Spleen (tissue), 11 donors: ENCODE data around the gene IKBKE. TPM values are rescaled to one million over a fixed set of nuclear protein-coding genes. Genes with fewer than 3 reads are reported as not detected.

Experiments
- DNase-seq: peaks from one replicate; pipeline ENCODE4 v3.0.0-alpha.2; 2020
- H3K27ac ChIP-seq, 8 donors: fragments of 200-600 bp; sonication (generic) in 7 of 8; 1 replicate in 4 of 8; 2 replicates in 4 of 8; pipeline versions ENCODE4 v1.5.0 to v1.8.0; 2016 to 2021; ENCODE audit warnings: inconsistent platforms in 4 of 8, mild to moderate bottlenecking in 4 of 8, moderate library complexity in 1 of 8
- H3K27me3 ChIP-seq, 7 donors: fragments of 200-600 bp; sonication (generic) in 6 of 7; replicated peaks in 1 of 7; 1 replicate in 4 of 7; 2 replicates in 3 of 7; pipeline versions ENCODE4 v1.5.0 to v1.8.0; 2016 to 2021; ENCODE audit warnings: inconsistent platforms in 3 of 7, mild to moderate bottlenecking in 1 of 7
- H3K36me3 ChIP-seq, 6 donors: fragments of 200-600 bp; sonication (generic) in 5 of 6; 1 replicate in 4 of 6; 2 replicates in 2 of 6; pipeline versions ENCODE4 v1.5.0 to v1.8.0; 2016 to 2021; ENCODE audit warnings: inconsistent platforms in 2 of 6
- H3K4me1 ChIP-seq, 6 donors: fragments of 200-600 bp; sonication (generic) in 5 of 6; 1 replicate in 3 of 6; 2 replicates in 3 of 6; pipeline versions ENCODE4 v1.5.0 to v1.8.0; 2016 to 2021; ENCODE audit warnings: inconsistent platforms in 3 of 6
- H3K4me3 ChIP-seq, 8 donors: fragments of 200-600 bp; sonication (generic) in 7 of 8; 1 replicate in 4 of 8; 2 replicates in 4 of 8; pipeline versions ENCODE4 v1.5.0 to v1.8.0; 2016 to 2021; ENCODE audit warnings: inconsistent platforms in 4 of 8, mild to moderate bottlenecking in 4 of 8, moderate library complexity in 2 of 8
- H3K9me3 ChIP-seq, 8 donors: fragments of 200-600 bp; sonication (generic) in 7 of 8; 1 replicate in 4 of 8; 2 replicates in 4 of 8; pipeline versions ENCODE4 v1.5.0 to v1.8.0; 2016 to 2021; ENCODE audit warnings: inconsistent platforms in 4 of 8
- POLR2A ChIP-seq, 3 donors: fragments of 450-650 bp; IDR thresholded peaks; one replicate each; pipeline ENCODE4 v1.5.1; 2017; ENCODE audit warnings: antibody characterized with exemption in 3 of 3, mild to moderate bottlenecking in 1 of 3
- POLR2AphosphoS5 ChIP-seq, 3 donors: sonication (generic); formaldehyde crosslinking; IDR thresholded peaks; one replicate each; pipeline ENCODE4 v1.5.1; 2017; ENCODE audit warnings: antibody characterized with exemption in 3 of 3
- WGBS, 5 donors: extraction: QIAGEN DNeasy Blood & Tissue Kit in 3 of 5; methylation state at CpG; one replicate each; pipeline versions ENCODE4 v1.1.5 to v1.1.7; 2013 to 2018; 5-methylcytosine and 5-hydroxymethylcytosine counted together
- intact Hi-C: fragments of 100-400 bp; cut with DNase I; formaldehyde crosslinking; loops from one replicate; pipeline ENCODE4 v1.15.0; 2023; ENCODE audit warnings: low total_unique reads
- polyA plus RNA-seq, 3 donors: library from polyadenylated mRNA; stranded (reverse); fragments of 200-250 nt; gene quantifications; one replicate each; pipeline ENCODE4 v1.2.1, GENCODE V29; 2013
- total RNA-seq, 7 donors: library from RNA; depleted of rRNA in 3 of 7; stranded (reverse); fragments of >200 nt in 3 of 7; fragmentation: NEBNext Ultra II Directional in 4 of 7; extraction: Animal tissue kit (Norgen Biotek cat#: 25700) in 4 of 7; gene quantifications; one replicate each; pipeline versions ENCODE4 v1.1.0 to v1.2.1, GENCODE V29; 2016 to 2021
- TF ChIP-seq, protein P1 (sequence below), 11 experiments: fragments of 200-600 bp in 7 of 11; fragments of 450-650 bp in 4 of 11; sonication (generic) in 4 of 11; IDR thresholded peaks in 8 of 11; conservative IDR thresholded peaks in 3 of 11; 1 replicate in 7 of 11; 2 replicates in 4 of 11; pipeline versions ENCODE4 v1.4.0 to v1.8.0; 2016 to 2021; ENCODE audit warnings: antibody characterized with exemption in 11 of 11, inconsistent platforms in 4 of 11, mild to moderate bottlenecking in 1 of 11
- donor health status: healthy with polysubstance abuse.
- donor health status: DM: no; HTN: no; CAD: no; lungs with moderate emphysema.
- donor health status: DM: no; HTN: no; CAD: no.
- donor health status: Bipolar disorder and iron deficiency.
- donor health status: healthy.
- donor health status: DM: no; HTN: no; CAD: no.
- donor health status: DM: yes; HTN: yes; CAD: no.

IKBKE gene
- total and polyA plus RNA-seq, 10 donors, result 11.3 to 37.3 (median 29.7) TPM

DNA sequence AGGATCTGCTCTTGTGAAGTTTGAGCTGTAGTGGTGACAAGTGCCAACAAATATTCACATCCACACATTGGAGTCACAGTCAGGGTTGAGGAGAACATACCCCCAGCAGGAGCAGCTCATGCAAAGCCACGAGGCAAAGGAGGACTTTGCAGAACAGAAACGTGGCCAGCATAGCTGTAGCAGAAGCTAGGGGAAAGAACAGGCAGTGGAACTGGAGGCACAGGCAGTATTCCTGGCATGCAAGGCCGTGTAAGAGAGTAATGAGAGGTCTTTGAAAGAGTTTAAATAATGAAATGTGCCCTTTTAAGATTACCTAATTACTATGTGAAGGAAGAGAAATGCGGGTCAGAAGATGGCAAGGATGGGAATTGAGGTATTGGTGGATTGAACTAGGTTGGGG is 40.9 kb upstream of the IKBKE start:
- Histone ChIP-seq H3K4me1 (peaks cover 0 to 18% (median 9%) of the 10 kb centered on the region in 6 donors), H3K27ac (peak overlapping the region in 6 of 8 donors; percentile 11 to 62 (median 36)), H3K36me3 (peaks cover 0 to 99% (median 28%) of the 10 kb centered on the region in 6 donors), H3K9me3 (no peaks in the 10 kb centered on the region), H3K4me3 (no peak overlapping the region), H3K27me3 (no peaks in the 10 kb centered on the region)
- WGBS, 5 donors, result 78 to 87% (median 86%) methylated on average over 4 of the region's 4 CpGs
- TF ChIP-seq POLR2AphosphoS5 (IDR thresholded peaks at IDR 0.05) (no peak), POLR2A (IDR thresholded peaks at IDR 0.05) (no peak)
- TF ChIP-seq, protein P1, sequence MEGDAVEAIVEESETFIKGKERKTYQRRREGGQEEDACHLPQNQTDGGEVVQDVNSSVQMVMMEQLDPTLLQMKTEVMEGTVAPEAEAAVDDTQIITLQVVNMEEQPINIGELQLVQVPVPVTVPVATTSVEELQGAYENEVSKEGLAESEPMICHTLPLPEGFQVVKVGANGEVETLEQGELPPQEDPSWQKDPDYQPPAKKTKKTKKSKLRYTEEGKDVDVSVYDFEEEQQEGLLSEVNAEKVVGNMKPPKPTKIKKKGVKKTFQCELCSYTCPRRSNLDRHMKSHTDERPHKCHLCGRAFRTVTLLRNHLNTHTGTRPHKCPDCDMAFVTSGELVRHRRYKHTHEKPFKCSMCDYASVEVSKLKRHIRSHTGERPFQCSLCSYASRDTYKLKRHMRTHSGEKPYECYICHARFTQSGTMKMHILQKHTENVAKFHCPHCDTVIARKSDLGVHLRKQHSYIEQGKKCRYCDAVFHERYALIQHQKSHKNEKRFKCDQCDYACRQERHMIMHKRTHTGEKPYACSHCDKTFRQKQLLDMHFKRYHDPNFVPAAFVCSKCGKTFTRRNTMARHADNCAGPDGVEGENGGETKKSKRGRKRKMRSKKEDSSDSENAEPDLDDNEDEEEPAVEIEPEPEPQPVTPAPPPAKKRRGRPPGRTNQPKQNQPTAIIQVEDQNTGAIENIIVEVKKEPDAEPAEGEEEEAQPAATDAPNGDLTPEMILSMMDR (IDR thresholded peaks at IDR 0.05 in 8 of 11, conservative IDR thresholded peaks at IDR 0.05 in 3 of 11), result no peak
- intact Hi-C loops, result no loop called here
- DNase-seq, result no peak

DNA sequence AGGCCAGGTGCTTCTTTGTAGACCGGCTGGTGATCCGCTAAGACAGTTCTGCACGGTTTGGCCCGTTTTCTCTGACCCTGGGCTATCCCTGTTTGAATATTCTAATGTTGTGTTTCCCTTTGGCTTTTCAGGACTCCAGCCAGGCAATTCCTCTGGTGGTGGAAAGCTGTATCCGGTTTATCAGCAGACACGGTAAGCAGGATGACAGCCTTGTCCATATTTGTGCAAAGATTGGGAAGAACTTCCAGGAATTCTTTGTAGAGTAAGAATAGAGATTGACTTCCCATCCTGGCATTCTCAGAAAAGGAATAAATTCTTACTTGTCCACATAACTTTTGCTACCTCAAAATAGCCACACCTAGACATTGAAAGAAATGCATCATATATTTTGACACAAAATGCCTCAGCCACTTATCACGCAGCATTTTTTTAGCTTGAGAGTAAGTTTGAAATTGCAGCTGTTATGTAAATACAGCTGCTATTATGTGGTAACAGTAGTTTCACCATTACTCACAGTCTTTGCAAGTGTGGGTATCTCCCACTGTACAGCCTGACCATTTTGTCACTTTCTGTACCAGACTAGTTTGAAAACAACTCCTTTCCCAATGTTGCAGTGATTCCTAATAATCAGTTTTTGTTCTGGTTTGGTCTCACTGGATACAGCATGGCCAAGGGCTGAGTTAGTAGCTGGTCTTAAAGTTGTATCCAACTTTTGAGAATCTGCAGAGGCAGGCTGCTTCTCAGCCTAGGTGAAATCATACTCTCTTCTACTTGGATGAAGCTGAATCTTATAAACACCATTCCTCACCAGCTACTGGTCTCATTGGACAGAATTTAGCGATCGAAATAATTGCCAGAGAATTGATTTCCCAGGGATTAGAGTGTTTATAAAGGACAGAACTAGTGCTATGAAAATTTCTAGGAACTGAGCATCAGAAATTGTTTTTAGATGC is 40.0 kb upstream of the IKBKE start:
- Histone ChIP-seq H3K4me3 (no peak overlapping the region), H3K27me3 (no peaks in the 10 kb centered on the region), H3K27ac (peak overlapping the region in 6 of 8 donors; percentile 37 to 67 (median 49)), H3K36me3 (peaks cover 0 to 99% (median 25%) of the 10 kb centered on the region in 6 donors), H3K9me3 (no peaks in the 10 kb centered on the region), H3K4me1 (peaks cover 0 to 18% (median 9%) of the 10 kb centered on the region in 6 donors)
- TF ChIP-seq, protein P1 (IDR thresholded peaks at IDR 0.05 in 8 of 11, conservative IDR thresholded peaks at IDR 0.05 in 3 of 11), result peak in 4 of 11 experiments; percentile 7 to 35 (median 14)
- TF ChIP-seq POLR2AphosphoS5 (IDR thresholded peaks at IDR 0.05), result peak in 1 of 3 donors; percentile 64
- TF ChIP-seq POLR2A (IDR thresholded peaks at IDR 0.05), result no peak
- 62 to 78% (median 67%) methylated on average over 9 of the region's 9 CpGs for whole genome bisulfite sequencing, 5 donors
- intact Hi-C loops, result no loop called here
- DNase-seq, result no peak

DNA sequence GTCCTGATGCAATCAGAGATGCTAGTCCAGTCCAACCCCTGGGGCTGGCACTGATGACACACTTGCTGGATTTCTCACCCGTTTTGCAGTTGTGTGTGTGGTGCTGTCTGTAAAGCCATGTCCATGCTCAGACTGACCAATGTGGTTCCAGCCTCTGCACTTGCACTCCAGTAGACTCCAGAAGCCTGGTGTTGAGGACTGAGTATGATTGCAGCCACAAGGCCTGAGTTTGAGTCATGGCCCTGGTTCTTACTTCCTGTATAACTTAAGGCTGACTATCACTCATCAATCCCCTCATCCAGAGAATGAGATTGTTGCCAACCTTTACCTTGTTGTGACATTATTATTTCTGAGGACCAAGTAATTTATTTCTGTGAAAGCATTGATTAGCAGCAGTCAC is 34.8 kb upstream of the IKBKE start:
- 84 to 100% (median 96%) methylated on average over 1 of the region's 1 CpG for WGBS, 5 donors
- Histone ChIP-seq H3K4me3 (no peak overlapping the region), H3K36me3 (peaks cover 0 to 99% (median 52%) of the 10 kb centered on the region in 6 donors), H3K27ac (no peak overlapping the region), H3K4me1 (peaks cover 0 to 7% (median 3%) of the 10 kb centered on the region in 6 donors), H3K27me3 (no peaks in the 10 kb centered on the region), H3K9me3 (no peaks in the 10 kb centered on the region)
- no peak for DNase-seq
- intact Hi-C loops, result no loop called here
- TF ChIP-seq, protein P1 (IDR thresholded peaks at IDR 0.05 in 8 of 11, conservative IDR thresholded peaks at IDR 0.05 in 3 of 11), result no peak

DNA sequence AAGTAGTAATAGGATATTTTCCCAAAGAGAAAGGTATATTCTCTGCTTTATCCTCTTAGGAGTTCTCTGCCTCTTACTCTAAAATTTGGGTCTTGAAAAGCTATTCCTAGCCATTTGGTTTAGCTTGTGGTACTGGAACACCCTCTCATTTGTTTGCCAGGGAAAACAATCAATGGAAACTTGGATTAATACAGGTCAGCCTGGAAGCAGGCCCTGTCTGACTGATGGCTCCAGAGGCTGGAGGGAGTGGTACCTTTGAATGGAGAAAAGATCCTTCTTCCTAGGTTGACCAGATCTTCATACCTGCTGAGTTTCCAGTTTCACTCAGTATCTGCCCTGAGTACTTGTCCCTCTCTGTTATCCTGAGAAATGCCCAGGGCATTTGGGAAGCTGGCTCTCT is 31.7 kb upstream of the IKBKE start:
- Histone ChIP-seq H3K36me3 (peaks cover 0 to 99% (median 73%) of the 10 kb centered on the region in 6 donors), H3K4me3 (no peak overlapping the region), H3K9me3 (no peaks in the 10 kb centered on the region), H3K27me3 (no peaks in the 10 kb centered on the region), H3K4me1 (no peaks in the 10 kb centered on the region), H3K27ac (no peak overlapping the region)
- TF ChIP-seq POLR2A (IDR thresholded peaks at IDR 0.05), result no peak
- TF ChIP-seq, protein P1 (IDR thresholded peaks at IDR 0.05 in 8 of 11, conservative IDR thresholded peaks at IDR 0.05 in 3 of 11), result no peak
- no peak for TF ChIP-seq POLR2AphosphoS5 (IDR thresholded peaks at IDR 0.05)
- intact Hi-C loops, result no loop called here
- no peak for DNase-seq
